ENCODE measurements around the gene THSD1. TPM values are rescaled to one million over a fixed set of nuclear protein-coding genes. Genes with fewer than 3 reads are reported as not detected.
A peak's percentile ranks its signal among the peaks of the same experiment; 100 is the strongest.

THSD1 gene
- total RNA-seq, 1 donor from 2014 or later, result 346 TPM

DNA sequence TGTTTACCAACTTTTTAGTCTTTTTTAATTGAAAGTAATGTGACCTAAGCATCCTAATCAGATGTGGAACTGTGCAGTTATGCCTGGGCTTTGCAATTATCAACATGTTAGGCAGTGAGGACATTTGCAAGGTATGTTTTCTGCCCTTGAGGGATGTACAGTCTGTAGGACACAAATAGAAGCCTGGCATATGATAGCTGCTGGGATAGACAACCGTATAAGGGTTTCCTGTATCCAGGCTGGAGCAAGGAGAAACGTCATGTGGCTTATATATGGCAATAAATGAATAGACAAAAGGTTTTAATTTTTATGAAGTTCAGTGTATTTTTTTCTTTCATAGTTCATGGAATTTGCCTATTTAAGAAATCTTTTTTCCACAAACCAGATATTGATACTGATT lies 46.5 kb upstream of the THSD1 start:
- peaks cover 11% of the 10 kb centered on the region for H3K36me3 Mint-ChIP-seq (ENCODE audit: low read depth, unreplicated experiment)
- H3K27me3 Mint-ChIP-seq (ENCODE audit: unreplicated experiment), result peaks cover 6% of the 10 kb centered on the region
- H3K4me1 Mint-ChIP-seq (ENCODE audit: unreplicated experiment), result peaks cover 40% of the 10 kb centered on the region
- H3K27ac Mint-ChIP-seq (ENCODE audit: unreplicated experiment), result no peak overlapping the region
- DNase-seq (ENCODE audit: low spot score), result no peak
- no peaks in the 10 kb centered on the region for H3K9me3 Mint-ChIP-seq (ENCODE audit: unreplicated experiment)
- H3K4me3 Mint-ChIP-seq (ENCODE audit: unreplicated experiment), result peak overlapping the region; percentile 63
- TF ChIP-seq, protein P1, sequence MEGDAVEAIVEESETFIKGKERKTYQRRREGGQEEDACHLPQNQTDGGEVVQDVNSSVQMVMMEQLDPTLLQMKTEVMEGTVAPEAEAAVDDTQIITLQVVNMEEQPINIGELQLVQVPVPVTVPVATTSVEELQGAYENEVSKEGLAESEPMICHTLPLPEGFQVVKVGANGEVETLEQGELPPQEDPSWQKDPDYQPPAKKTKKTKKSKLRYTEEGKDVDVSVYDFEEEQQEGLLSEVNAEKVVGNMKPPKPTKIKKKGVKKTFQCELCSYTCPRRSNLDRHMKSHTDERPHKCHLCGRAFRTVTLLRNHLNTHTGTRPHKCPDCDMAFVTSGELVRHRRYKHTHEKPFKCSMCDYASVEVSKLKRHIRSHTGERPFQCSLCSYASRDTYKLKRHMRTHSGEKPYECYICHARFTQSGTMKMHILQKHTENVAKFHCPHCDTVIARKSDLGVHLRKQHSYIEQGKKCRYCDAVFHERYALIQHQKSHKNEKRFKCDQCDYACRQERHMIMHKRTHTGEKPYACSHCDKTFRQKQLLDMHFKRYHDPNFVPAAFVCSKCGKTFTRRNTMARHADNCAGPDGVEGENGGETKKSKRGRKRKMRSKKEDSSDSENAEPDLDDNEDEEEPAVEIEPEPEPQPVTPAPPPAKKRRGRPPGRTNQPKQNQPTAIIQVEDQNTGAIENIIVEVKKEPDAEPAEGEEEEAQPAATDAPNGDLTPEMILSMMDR (IDR thresholded peaks at IDR 0.05; ENCODE audit: unreplicated experiment), result no peak

DNA sequence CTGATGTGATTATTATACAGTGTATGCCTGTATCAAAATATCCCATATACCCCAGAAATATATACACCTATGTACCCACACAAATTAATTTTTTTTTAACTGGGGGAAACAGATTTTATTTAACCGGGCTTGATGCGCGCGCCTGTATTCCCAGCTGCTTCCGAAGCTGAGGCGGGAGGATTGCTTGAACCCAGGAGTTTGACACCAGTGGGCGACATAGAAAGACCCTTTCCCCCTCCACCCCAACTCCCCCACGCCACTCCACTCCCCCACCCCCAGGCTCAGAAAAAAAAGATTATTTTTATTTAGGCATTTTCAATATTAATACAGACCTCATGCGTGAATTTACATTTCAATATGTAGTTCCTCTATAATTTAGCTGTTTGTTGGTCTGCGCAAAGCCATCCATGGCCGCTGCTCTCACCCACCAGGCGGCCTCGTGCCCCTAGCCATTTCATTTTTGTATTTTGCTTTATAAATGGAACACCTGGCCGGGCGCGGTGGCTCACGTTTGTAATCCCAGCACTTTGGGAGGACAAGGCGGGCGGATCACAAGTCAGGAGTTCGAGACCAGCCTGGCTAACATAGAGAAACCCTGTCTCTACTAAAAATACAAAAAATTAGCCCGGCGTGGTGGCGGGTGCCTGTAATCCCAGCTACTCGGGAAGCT lies 45.3 kb upstream of the THSD1 start:
- H3K4me1 Mint-ChIP-seq (ENCODE audit: unreplicated experiment), result peaks cover 32% of the 10 kb centered on the region
- peak overlapping the region; percentile 88 for H3K4me3 Mint-ChIP-seq (ENCODE audit: unreplicated experiment)
- no peaks in the 10 kb centered on the region for H3K9me3 Mint-ChIP-seq (ENCODE audit: unreplicated experiment)
- no peak for DNase-seq (ENCODE audit: low spot score)
- H3K27me3 Mint-ChIP-seq (ENCODE audit: unreplicated experiment), result peaks cover 6% of the 10 kb centered on the region
- no peak overlapping the region for H3K27ac Mint-ChIP-seq (ENCODE audit: unreplicated experiment)
- TF ChIP-seq, protein P1 (IDR thresholded peaks at IDR 0.05; ENCODE audit: unreplicated experiment), result no peak
- peaks cover 9% of the 10 kb centered on the region for H3K36me3 Mint-ChIP-seq (ENCODE audit: low read depth, unreplicated experiment)

DNA sequence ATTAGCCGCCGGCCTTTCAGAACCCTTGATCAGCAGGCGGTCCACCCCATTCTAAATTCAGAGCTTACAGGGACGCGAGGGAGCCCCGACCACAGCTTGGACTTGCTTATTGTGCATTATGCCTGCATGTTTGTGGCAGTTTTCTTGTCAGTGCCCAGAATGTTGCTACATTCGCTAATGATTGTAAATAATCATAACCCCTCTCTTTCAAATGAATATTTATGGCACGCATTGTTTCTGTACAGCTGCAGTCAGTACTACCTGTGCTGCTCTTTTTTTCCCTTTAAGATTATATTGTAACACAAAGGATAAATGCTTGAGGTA lies 44.8 kb upstream of the THSD1 start:
- DNase-seq (ENCODE audit: low spot score), result no peak
- H3K9me3 Mint-ChIP-seq (ENCODE audit: unreplicated experiment), result no peaks in the 10 kb centered on the region
- peaks cover 6% of the 10 kb centered on the region for H3K27me3 Mint-ChIP-seq (ENCODE audit: unreplicated experiment)
- H3K4me3 Mint-ChIP-seq (ENCODE audit: unreplicated experiment), result peak overlapping the region; percentile 88
- TF ChIP-seq, protein P1 (IDR thresholded peaks at IDR 0.05; ENCODE audit: unreplicated experiment), result peak; percentile 62
- peaks cover 8% of the 10 kb centered on the region for H3K36me3 Mint-ChIP-seq (ENCODE audit: low read depth, unreplicated experiment)
- H3K27ac Mint-ChIP-seq (ENCODE audit: unreplicated experiment), result peak overlapping the region; percentile 86
- H3K4me1 Mint-ChIP-seq (ENCODE audit: unreplicated experiment), result peaks cover 28% of the 10 kb centered on the region

DNA sequence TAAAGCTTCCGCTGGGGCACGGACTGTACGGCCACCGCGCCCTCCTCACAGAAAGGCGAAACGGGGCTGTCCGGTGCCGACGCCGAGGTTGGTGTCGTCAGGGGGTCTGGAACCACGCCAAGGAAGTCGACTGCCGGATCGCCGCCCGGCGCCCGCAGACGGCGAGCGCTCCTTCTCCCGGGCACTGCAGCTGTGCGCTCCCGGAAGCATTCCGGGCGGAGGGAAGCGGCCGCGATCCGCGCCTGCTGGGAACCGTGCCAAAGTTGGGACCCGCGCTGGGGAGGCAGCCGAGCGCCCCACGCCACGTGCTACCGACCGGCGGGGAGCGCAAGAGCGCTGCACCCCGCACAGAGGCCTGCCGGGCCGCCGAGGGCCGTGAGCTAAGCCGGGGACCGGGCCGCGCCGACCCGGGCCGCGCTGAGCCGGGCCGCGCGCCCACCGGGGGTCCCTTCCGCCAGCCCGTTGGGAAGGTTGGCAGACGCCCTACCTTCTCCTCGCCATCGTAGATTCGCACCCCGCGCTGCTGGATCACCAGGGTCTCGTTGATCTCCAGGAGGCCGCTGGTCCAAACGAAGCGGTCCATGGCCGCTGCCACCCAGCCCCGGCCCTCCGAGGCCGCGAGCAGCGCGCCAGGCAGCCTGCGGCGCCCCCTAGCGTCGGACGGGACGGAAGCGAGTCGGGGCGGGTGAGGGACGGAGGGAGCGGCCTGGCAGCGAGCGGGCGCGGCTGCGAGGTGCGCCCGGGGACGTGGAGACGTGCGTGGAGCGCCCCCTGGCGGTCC lies 44.2 kb upstream of the THSD1 start, which contains the start of gene VPS36:
TSS of gene VPS36 (minus strand) at position 623 of the 781 bp plus-strand sequence. CDS start at position 583, 40 bp downstream.
- peak within 1 kb of the TSS; percentile 86 for H3K27ac Mint-ChIP-seq (ENCODE audit: unreplicated experiment)
- H3K27me3 Mint-ChIP-seq (ENCODE audit: unreplicated experiment), result peaks cover 6% of the 10 kb centered on the region
- peak; percentile 100 for DNase-seq (ENCODE audit: low spot score)

More for the DNA sequence above, 44.2 kb upstream of the THSD1 start, which contains the start of gene VPS36:
- Mint-ChIP-seq H3K4me1 (ENCODE audit: unreplicated experiment) (peaks cover 28% of the 10 kb centered on the region), H3K9me3 (ENCODE audit: unreplicated experiment) (no peaks in the 10 kb centered on the region), H3K4me3 (ENCODE audit: unreplicated experiment) (peak within 1 kb of the TSS; percentile 95), H3K36me3 (ENCODE audit: low read depth, unreplicated experiment) (peaks cover 8% of the 10 kb centered on the region)
- TF ChIP-seq, protein P1 (IDR thresholded peaks at IDR 0.05; ENCODE audit: unreplicated experiment), result peak; percentile 100
